DND-41 (cell line): Measurements from ENCODE around the gene RHOU.

ENCODE experiments used
- ATAC-seq: fragments of 200-7000 bp; cut with Tn5 transposase; 3 replicates; pipeline ENCODE4 v1.9.1; 2021; ENCODE audit warnings: low read depth; ENCODE audit not compliant: insufficient read depth
- DNase-seq: peaks from one replicate; pipeline ENCODE4 v3.0.0-alpha.2; 2020
- H2AFZ ChIP-seq: 2 replicates; pipeline ENCODE4 v1.6.0; 2012; ENCODE audit warnings: low read depth, low read length
- H3K27ac ChIP-seq: 2 replicates; pipeline ENCODE4 v1.5.1; 2012; ENCODE audit warnings: low read length, inconsistent platforms
- H3K27me3 ChIP-seq: fragments of 200-600 bp; sonication (generic); 2 replicates; pipeline ENCODE4 v1.6.0; 2012; ENCODE audit warnings: low read length, mild to moderate bottlenecking, inconsistent platforms; ENCODE audit not compliant: insufficient read depth, poor library complexity
- H3K36me3 ChIP-seq: 2 replicates; pipeline ENCODE4 v1.5.1; 2012; ENCODE audit warnings: low read length, inconsistent platforms; ENCODE audit not compliant: insufficient read depth
- H3K4me1 ChIP-seq: 2 replicates; pipeline ENCODE4 v1.5.1; 2012; ENCODE audit warnings: mild to moderate bottlenecking, low read length; ENCODE audit not compliant: insufficient read depth
- H3K4me2 ChIP-seq: 2 replicates; pipeline ENCODE4 v1.6.0; 2012; ENCODE audit warnings: mild to moderate bottlenecking, moderate library complexity, low read length, inconsistent platforms; ENCODE audit not compliant: insufficient read depth
- H3K4me3 ChIP-seq, 2 experiments: fragments of 200-600 bp in 1 of 2; shearing (Covaris generic) in 1 of 2; 2 replicates each; pipeline ENCODE4 v1.5.1; 2012 to 2016; ENCODE audit warnings: inconsistent platforms in 2 of 2, low read length in 2 of 2, mild to moderate bottlenecking in 2 of 2, low read depth in 1 of 2, moderate library complexity in 1 of 2
- H3K79me2 ChIP-seq: 2 replicates; pipeline ENCODE4 v1.6.0; 2012; ENCODE audit warnings: low read length, inconsistent platforms; ENCODE audit not compliant: insufficient read depth
- H3K9ac ChIP-seq: 2 replicates; pipeline ENCODE4 v1.6.0; 2012; ENCODE audit warnings: low read depth, mild to moderate bottlenecking, inconsistent platforms, low read length, moderate library complexity
- H3K9me3 ChIP-seq: 2 replicates; pipeline ENCODE4 v1.5.1; 2012; ENCODE audit warnings: low read length, moderate library complexity, mild to moderate bottlenecking, inconsistent platforms; ENCODE audit not compliant: insufficient read depth, severe bottlenecking
- H4K20me1 ChIP-seq: 2 replicates; pipeline ENCODE4 v1.6.0; 2012; ENCODE audit warnings: low read length; ENCODE audit not compliant: insufficient read depth
- CTCF ChIP-seq: IDR thresholded peaks from 2 replicates; pipeline ENCODE4 v1.5.1; 2012; ENCODE audit warnings: borderline replicate concordance, low read length, moderate library complexity, mild to moderate bottlenecking; ENCODE audit not compliant: poor library complexity, severe bottlenecking; ENCODE audit errors: extremely low read depth
- EZH2 ChIP-seq: IDR thresholded peaks from 3 replicates; pipeline ENCODE4 v1.6.1; 2012; ENCODE audit warnings: borderline replicate concordance, low read depth, mild to moderate bottlenecking, moderate library complexity, low read length, inconsistent platforms; ENCODE audit not compliant: severe bottlenecking

RHOU gene

GRCh38 chr1:228723921-228724320 lies 11.4 kb upstream of the RHOU start:
- Histone ChIP-seq H3K27ac (no peak overlapping the region), H3K9me3 (no peaks in the 10 kb centered on the region), H3K9ac (no peak overlapping the region), H3K4me1 (no peaks in the 10 kb centered on the region), H3K4me2 (no peak overlapping the region), H4K20me1 (no peaks in the 10 kb centered on the region), H3K27me3 (peaks cover 12% of the 10 kb centered on the region), H3K36me3 (no peaks in the 10 kb centered on the region), H2AFZ (no peak overlapping the region), H3K4me3 (no peak overlapping the region), H3K79me2 (no peaks in the 10 kb centered on the region)
- DNase-seq: no peak
- ATAC-seq: no peak
- TF ChIP-seq EZH2 (no peak), CTCF (no peak)

GRCh38 chr1:228725178-228725577 lies 10.1 kb upstream of the RHOU start:
- H3K4me3 ChIP-seq: no peak overlapping the region
- H3K36me3 ChIP-seq: no peaks in the 10 kb centered on the region
- H3K9me3 ChIP-seq: no peaks in the 10 kb centered on the region
- ATAC-seq (no peak), DNase-seq (no peak)
- no peak for TF ChIP-seq CTCF
- TF ChIP-seq EZH2: no peak
- H4K20me1 ChIP-seq: no peaks in the 10 kb centered on the region
- peaks cover 15% of the 10 kb centered on the region for H3K27me3 ChIP-seq
- H3K79me2 ChIP-seq: no peaks in the 10 kb centered on the region
- no peaks in the 10 kb centered on the region for H3K4me1 ChIP-seq
- H2AFZ ChIP-seq: no peak overlapping the region
- H3K27ac ChIP-seq: no peak overlapping the region
- no peak overlapping the region for H3K9ac ChIP-seq
- no peak overlapping the region for H3K4me2 ChIP-seq

- Histone ChIP-seq H3K4me1 (no peaks in the 10 kb centered on the region), H3K4me3 (no peak overlapping the region), H4K20me1 (no peaks in the 10 kb centered on the region)
Observed at GRCh38 chr1:228727681-228728171, 7.6 kb upstream of the RHOU start.

More at GRCh38 chr1:228727681-228728171, 7.6 kb upstream of the RHOU start:
- Histone ChIP-seq H3K9me3 (no peaks in the 10 kb centered on the region), H3K4me2 (no peak overlapping the region), H3K79me2 (no peaks in the 10 kb centered on the region), H3K36me3 (no peaks in the 10 kb centered on the region), H2AFZ (no peak overlapping the region), H3K27me3 (peaks cover 36% of the 10 kb centered on the region), H3K27ac (no peak overlapping the region), H3K9ac (no peak overlapping the region)
- TF ChIP-seq CTCF (no peak), EZH2 (no peak)
- ATAC-seq: no peak
- DNase-seq: no peak
